Ovary (tissue), 3 donors: ENCODE results near the gene TMEM88.
"Not testable (repeated sequence)": the region's sequence is repeated elsewhere in the genome, so short reads cannot be mapped to it uniquely, and the experiment has no call there.

ENCODE experiments used
- CTCF ChIP-seq, 3 donors: fragments of 450-650 bp in 2 of 3; fragments of 200-600 bp in 1 of 3; IDR thresholded peaks; one replicate each; pipeline versions ENCODE4 v1.5.1 to v1.8.0; 2016 to 2022; ENCODE audit warnings: antibody characterized with exemption in 3 of 3, mild to moderate bottlenecking in 1 of 3
- POLR2A ChIP-seq: fragments of 450-650 bp; IDR thresholded peaks from one replicate; pipeline ENCODE4 v1.6.1; 2017; ENCODE audit warnings: antibody characterized with exemption, mild to moderate bottlenecking, moderate library complexity
- donor health status: DM: no; HTN: no; CAD: no.

GRCh38 chr17:7809791-7810343 lies 45.0 kb upstream of the TMEM88 start:
- not testable (repeated sequence) for TF ChIP-seq CTCF (IDR thresholded peaks at IDR 0.05); POLR2A
